Prostate gland (tissue), 2 donors: ENCODE results near the gene UTP15. TPM values are rescaled to one million over a fixed set of nuclear protein-coding genes. Genes with fewer than 3 reads are reported as not detected.

Experiments used
- DNase-seq: peaks from one replicate; pipeline ENCODE4 v3.0.0-alpha.2; 2019; ENCODE audit warnings: low spot score
- H3K27ac ChIP-seq, 2 donors: fragments of 200-600 bp; sonication (generic); 2 replicates each; pipeline ENCODE4 v1.5.1; 2017 to 2019
- H3K27me3 ChIP-seq: fragments of 200-600 bp; sonication (generic); replicated peaks from 2 replicates; pipeline ENCODE4 v1.5.1; 2019; ENCODE audit not compliant: insufficient read depth
- H3K36me3 ChIP-seq, 2 donors: fragments of 200-600 bp; sonication (generic); 1 replicate in 1 of 2; 2 replicates in 1 of 2; pipeline versions ENCODE4 v1.5.1 to v1.8.1; 2017 to 2019
- H3K4me1 ChIP-seq: fragments of 200-600 bp; sonication (generic); replicated peaks from 2 replicates; pipeline ENCODE4 v1.5.1; 2019
- H3K4me3 ChIP-seq, 2 donors: fragments of 200-600 bp; sonication (generic); 2 replicates each; pipeline ENCODE4 v1.5.1; 2017 to 2019
- H3K9me3 ChIP-seq: fragments of 200-600 bp; sonication (generic); 2 replicates; pipeline ENCODE4 v1.5.1; 2017
- POLR2A ChIP-seq: fragments of 450-650 bp; IDR thresholded peaks from one replicate; pipeline ENCODE4 v1.6.1; 2016; ENCODE audit warnings: antibody characterized with exemption, mild to moderate bottlenecking
- POLR2AphosphoS5 ChIP-seq: sonication (generic); formaldehyde crosslinking; IDR thresholded peaks from one replicate; pipeline ENCODE4 v1.6.1; 2017; ENCODE audit warnings: antibody characterized with exemption
- WGBS: methylation state at CpG from one replicate; pipeline ENCODE4 v1.1.5; 2018; 5-methylcytosine and 5-hydroxymethylcytosine counted together
- intact Hi-C: fragments of 100-400 bp; cut with DNase I; formaldehyde crosslinking; loops from one replicate; pipeline ENCODE4 v1.14.2; 2022
- total RNA-seq, 2 donors: library from RNA; depleted of rRNA; stranded (reverse); fragments of >200 nt; gene quantifications; one replicate each; pipeline ENCODE4 v1.1.0, GENCODE V29; 2016
- TF ChIP-seq, protein P1 (sequence below), 4 experiments: fragments of 200-600 bp in 2 of 4; fragments of 450-650 bp in 2 of 4; sonication (generic) in 2 of 4; IDR thresholded peaks; 1 replicate in 3 of 4; 2 replicates in 1 of 4; pipeline ENCODE4 v1.5.1; 2016 to 2019; ENCODE audit warnings: antibody characterized with exemption in 4 of 4, mild to moderate bottlenecking in 2 of 4, moderate library complexity in 2 of 4

The UTP15 gene
- total RNA-seq, 2 donors from 2014 or later: 11.3 to 31.9 TPM

DNA sequence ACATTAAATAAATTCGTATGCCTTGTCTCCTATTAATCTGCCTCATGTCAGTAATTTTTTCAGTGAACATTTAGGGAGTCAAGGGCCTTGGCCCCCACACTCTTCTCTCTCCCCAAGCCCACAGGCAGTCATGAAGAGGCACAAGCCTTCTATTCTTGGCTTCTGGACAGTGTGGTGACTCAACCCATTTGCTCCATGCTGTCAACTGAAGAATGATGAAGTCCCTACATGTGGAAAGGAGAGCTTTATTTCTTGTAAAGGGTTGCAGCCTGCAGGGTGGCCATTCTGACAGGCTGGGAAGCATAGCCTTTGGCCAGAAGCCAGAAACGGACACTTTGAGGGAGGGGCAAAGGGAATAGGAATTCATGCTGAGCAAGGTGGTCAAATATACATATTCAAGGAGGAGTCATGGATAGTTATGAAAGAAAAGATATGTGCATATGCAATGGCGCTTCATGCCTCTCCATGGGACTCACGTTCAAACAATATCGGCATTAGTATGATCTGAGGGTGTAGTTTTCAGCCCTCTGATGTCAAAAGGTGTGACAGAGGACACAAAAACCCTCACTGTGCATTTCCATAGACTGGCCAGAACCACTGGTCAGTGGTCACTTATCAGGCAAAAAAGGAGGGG lies 31.4 kb upstream of the UTP15 start:
- no peaks in the 10 kb centered on the region for H3K9me3 ChIP-seq
- intact Hi-C loops: no loop called here
- no peak overlapping the region for H3K27ac ChIP-seq
- TF ChIP-seq, protein P1, sequence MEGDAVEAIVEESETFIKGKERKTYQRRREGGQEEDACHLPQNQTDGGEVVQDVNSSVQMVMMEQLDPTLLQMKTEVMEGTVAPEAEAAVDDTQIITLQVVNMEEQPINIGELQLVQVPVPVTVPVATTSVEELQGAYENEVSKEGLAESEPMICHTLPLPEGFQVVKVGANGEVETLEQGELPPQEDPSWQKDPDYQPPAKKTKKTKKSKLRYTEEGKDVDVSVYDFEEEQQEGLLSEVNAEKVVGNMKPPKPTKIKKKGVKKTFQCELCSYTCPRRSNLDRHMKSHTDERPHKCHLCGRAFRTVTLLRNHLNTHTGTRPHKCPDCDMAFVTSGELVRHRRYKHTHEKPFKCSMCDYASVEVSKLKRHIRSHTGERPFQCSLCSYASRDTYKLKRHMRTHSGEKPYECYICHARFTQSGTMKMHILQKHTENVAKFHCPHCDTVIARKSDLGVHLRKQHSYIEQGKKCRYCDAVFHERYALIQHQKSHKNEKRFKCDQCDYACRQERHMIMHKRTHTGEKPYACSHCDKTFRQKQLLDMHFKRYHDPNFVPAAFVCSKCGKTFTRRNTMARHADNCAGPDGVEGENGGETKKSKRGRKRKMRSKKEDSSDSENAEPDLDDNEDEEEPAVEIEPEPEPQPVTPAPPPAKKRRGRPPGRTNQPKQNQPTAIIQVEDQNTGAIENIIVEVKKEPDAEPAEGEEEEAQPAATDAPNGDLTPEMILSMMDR (IDR thresholded peaks at IDR 0.05): no peak
- TF ChIP-seq POLR2A: no peak
- TF ChIP-seq POLR2AphosphoS5: no peak
- no peaks in the 10 kb centered on the region for H3K27me3 ChIP-seq
- H3K4me1 ChIP-seq: no peaks in the 10 kb centered on the region
- 84% methylated on average over 5 of the region's 5 CpGs for WGBS
- DNase-seq: no peak
- no peaks in the 10 kb centered on the region for H3K36me3 ChIP-seq
- no peak overlapping the region for H3K4me3 ChIP-seq

DNA sequence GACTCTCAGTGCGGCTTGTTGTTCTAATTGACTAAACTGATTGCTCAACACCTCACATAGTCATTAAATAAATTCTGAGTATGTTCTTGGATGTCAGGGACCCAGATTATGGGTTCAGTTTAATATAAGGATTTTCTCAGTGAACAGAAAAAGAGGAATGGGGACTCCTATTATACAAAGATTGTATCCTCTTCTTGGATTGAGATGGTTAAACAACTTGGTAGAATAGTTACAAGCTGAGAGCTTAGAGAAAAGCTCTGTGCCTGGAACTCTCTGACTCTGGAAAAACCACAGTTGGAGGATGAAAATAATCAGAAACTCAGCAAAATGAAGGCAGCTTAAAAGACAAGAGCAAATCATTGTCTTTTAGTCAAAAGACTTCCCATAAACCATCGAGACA lies 30.6 kb upstream of the UTP15 start:
- H3K36me3 ChIP-seq: no peaks in the 10 kb centered on the region
- H3K9me3 ChIP-seq: no peaks in the 10 kb centered on the region
- no peak for DNase-seq
- 93% methylated on average over 2 of the region's 2 CpGs for WGBS
- no peak overlapping the region for H3K4me3 ChIP-seq
- no peaks in the 10 kb centered on the region for H3K27me3 ChIP-seq
- H3K27ac ChIP-seq: no peak overlapping the region
- no peak for TF ChIP-seq POLR2AphosphoS5
- TF ChIP-seq POLR2A: no peak
- TF ChIP-seq, protein P1 (IDR thresholded peaks at IDR 0.05): no peak
- intact Hi-C loops: no loop called here
- H3K4me1 ChIP-seq: no peaks in the 10 kb centered on the region

DNA sequence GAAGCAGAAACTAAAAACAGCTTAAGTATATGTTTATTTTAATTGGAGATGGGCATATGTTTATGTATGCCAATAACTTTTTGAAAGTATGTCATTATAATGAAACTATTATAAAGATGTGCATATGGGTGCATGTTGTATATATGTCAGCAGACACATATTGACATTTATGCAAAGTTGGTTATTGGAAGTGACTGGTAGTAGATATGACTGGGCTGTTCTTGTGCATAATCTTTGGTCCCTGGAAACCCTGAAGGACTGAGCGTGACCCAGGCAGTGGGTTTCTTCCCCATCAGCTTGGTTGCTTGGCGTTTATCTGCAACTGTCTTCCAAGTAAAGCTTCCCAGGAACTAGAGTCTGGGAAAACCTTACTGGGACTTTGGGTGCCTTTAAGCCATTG lies 25.8 kb upstream of the UTP15 start:
- H3K27ac ChIP-seq: no peak overlapping the region
- H3K9me3 ChIP-seq: no peaks in the 10 kb centered on the region
- TF ChIP-seq, protein P1 (IDR thresholded peaks at IDR 0.05): no peak
- TF ChIP-seq POLR2A (no peak), POLR2AphosphoS5 (no peak)
- H3K36me3 ChIP-seq: no peaks in the 10 kb centered on the region
- no peak overlapping the region for H3K4me3 ChIP-seq
- H3K27me3 ChIP-seq: no peaks in the 10 kb centered on the region
- intact Hi-C loops: no loop called here
- WGBS: 72% methylated on average over 2 of the region's 2 CpGs
- DNase-seq: no peak
- H3K4me1 ChIP-seq: peaks cover 21% of the 10 kb centered on the region

DNA sequence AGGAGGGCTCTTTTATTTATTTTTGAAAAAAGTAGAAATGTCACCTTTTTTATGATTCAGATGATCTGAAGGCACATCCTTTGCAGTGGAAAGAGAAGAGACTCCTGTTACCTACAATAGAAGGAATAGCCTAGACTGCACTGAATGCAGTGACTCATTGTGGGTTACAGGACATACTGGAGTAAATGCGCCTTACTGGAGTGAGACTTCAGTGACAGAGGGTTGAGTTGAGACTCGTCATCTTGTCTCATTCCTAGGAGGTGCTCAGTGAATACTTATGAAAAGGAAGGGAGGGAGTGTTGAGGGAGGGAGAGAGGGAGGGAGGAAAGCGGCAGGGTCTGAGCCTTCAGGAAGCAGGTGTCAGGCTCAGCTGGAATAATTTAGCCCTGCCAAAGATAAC lies 25.4 kb upstream of the UTP15 start:
- Histone ChIP-seq H3K27ac (peak overlapping the region; percentile 82 to 88), H3K4me1 (peaks cover 21% of the 10 kb centered on the region), H3K27me3 (no peaks in the 10 kb centered on the region), H3K9me3 (no peaks in the 10 kb centered on the region), H3K4me3 (no peak overlapping the region), H3K36me3 (no peaks in the 10 kb centered on the region)
- DNase-seq: peak; percentile 14
- 37% methylated on average over 3 of the region's 3 CpGs for WGBS
- intact Hi-C loops: no loop called here
- TF ChIP-seq POLR2A (no peak), POLR2AphosphoS5 (peak; percentile 11)
- TF ChIP-seq, protein P1 (IDR thresholded peaks at IDR 0.05): no peak

DNA sequence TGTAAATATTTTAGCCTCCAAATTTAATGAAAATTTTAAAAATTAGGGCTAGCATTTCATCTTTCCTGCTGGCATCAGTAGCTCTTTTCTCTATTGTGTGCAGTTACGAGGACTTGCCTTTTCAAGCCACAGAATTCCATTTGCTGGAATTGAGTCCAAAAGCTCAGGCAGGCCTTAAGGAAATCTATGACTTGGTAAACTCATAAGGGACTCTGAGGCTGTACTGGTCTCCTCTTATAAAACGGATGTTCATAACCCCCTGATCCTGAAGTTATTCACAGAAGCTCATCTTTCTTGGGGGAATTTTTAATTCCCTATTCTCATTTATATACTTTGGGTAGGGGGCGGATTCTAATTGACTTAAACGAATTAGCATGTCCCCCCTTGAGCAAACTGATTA lies 23.5 kb upstream of the UTP15 start:
- peaks cover 21% of the 10 kb centered on the region for H3K4me1 ChIP-seq
- H3K9me3 ChIP-seq: no peaks in the 10 kb centered on the region
- intact Hi-C loops: no loop called here
- TF ChIP-seq, protein P1 (IDR thresholded peaks at IDR 0.05): no peak
- TF ChIP-seq POLR2AphosphoS5: no peak
- H3K36me3 ChIP-seq: no peaks in the 10 kb centered on the region
- no peaks in the 10 kb centered on the region for H3K27me3 ChIP-seq
- no peak overlapping the region for H3K4me3 ChIP-seq
- peak overlapping the region; percentile 82 to 88 for H3K27ac ChIP-seq
- 14% methylated on average over 4 of the region's 4 CpGs for WGBS
- peak; percentile 55 for DNase-seq
